ENCODE results near the gene GPC5.

GPC5 gene

DNA sequence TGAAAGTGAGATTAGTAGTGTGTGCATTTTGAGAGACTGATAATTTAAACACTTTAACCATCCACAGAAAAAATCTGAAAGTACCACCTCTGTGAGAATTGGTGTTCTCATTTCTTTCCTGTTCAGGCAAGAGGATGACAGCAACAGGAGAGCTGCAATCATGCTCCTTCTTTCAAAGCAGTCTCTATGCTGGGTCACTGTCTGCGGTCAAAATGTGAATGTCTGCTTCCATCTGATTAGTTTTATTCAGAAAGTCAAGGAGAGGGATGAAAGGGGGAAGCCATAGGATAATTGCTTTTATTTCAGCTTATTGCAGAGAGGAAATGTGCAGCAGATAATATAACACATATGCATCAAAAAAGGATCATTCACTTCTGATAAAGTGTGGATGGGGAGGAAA lies 1514.2 kb downstream of the GPC5 start:
- no peak for DNase-seq (ENCODE audit: low read depth in 2 of 3, low spot score in 2 of 3)

DNA sequence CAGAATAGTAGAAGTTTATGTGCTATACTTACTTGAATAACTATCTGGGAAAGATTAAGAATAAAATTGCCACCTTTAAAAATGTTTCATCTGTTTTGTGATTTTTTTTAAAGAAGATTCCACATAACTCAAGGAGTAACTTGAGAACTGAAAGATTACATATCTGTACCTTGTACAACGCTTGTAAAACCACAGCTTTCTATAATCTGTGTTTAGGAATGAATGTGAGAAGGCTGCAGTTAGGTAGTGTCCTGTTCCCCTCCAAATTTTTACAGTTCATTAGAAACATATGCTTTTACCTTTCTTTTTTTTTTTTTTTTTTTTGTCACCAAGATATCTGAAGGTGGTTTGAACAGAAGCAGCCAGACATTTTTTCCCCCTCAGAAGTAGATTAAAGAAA lies 1515.4 kb downstream of the GPC5 start:
- no peak for DNase-seq (ENCODE audit: low read depth in 2 of 3, low spot score in 2 of 3)

Measured in activated CD8-positive, alpha-beta memory T cell treated with anti-CD3 and anti-CD28 coated beads for 48 hours (primary cell).